ENCODE data around the gene RAPGEF6. TPM values are rescaled to one million over a fixed set of nuclear protein-coding genes. Genes with fewer than 3 reads are reported as not detected.

Gene RAPGEF6
- total RNA-seq, 6 experiments from 2014 or later: 7.3 to 12.0 (median 10.2) TPM

GRCh38 chr5:131542723-131543122, 92.3 kb downstream of the RAPGEF6 start:
- no peaks in the 10 kb centered on the region for H3K9me3 Mint-ChIP-seq
- H3K4me1 Mint-ChIP-seq (ENCODE audit: low read depth): peaks cover 57% of the 10 kb centered on the region
- peaks cover 13% of the 10 kb centered on the region; the same call in 1 of the 2 replicates for H3K36me3 Mint-ChIP-seq (ENCODE audit: low read depth)
- H3K4me3 Mint-ChIP-seq: no peak overlapping the region
- no peak overlapping the region for H3K27ac Mint-ChIP-seq
- no peak for DNase-seq
- TF ChIP-seq, protein P1, sequence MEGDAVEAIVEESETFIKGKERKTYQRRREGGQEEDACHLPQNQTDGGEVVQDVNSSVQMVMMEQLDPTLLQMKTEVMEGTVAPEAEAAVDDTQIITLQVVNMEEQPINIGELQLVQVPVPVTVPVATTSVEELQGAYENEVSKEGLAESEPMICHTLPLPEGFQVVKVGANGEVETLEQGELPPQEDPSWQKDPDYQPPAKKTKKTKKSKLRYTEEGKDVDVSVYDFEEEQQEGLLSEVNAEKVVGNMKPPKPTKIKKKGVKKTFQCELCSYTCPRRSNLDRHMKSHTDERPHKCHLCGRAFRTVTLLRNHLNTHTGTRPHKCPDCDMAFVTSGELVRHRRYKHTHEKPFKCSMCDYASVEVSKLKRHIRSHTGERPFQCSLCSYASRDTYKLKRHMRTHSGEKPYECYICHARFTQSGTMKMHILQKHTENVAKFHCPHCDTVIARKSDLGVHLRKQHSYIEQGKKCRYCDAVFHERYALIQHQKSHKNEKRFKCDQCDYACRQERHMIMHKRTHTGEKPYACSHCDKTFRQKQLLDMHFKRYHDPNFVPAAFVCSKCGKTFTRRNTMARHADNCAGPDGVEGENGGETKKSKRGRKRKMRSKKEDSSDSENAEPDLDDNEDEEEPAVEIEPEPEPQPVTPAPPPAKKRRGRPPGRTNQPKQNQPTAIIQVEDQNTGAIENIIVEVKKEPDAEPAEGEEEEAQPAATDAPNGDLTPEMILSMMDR (IDR thresholded peaks at IDR 0.05): no peak
- 0 out of 2 replicates have a peak, but pooled peaks cover 1% of the 10 kb centered on the region for H3K27me3 Mint-ChIP-seq (ENCODE audit: insufficient read depth)

DNA sequence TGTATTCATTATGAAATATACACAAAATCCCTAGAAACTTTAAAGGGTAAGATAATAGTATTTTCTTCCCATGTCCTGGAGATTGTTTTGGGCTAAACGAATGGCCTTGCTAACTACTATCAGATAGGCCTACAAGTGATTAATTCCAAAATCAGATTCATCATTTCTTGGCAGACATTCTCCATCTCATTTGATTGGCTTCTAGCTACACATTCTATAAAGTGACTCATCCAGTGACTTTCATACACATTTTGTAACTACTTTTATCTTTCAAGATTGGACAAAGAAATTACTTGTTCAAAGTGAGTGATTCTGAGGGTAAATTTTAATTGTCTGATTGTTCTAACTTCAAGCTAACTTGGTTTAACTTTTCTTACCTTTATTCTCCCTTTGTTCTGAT, 93.3 kb downstream of the RAPGEF6 start:
- 0 out of 2 replicates have a peak, but pooled peaks cover 1% of the 10 kb centered on the region for H3K27me3 Mint-ChIP-seq (ENCODE audit: insufficient read depth)
- H3K4me1 Mint-ChIP-seq (ENCODE audit: low read depth): peaks cover 59% of the 10 kb centered on the region
- peaks cover 11% of the 10 kb centered on the region; the same call in 1 of the 2 replicates for H3K36me3 Mint-ChIP-seq (ENCODE audit: low read depth)
- H3K27ac Mint-ChIP-seq: peak overlapping the region; percentile 39; the same call in 1 of the 2 replicates
- no peaks in the 10 kb centered on the region for H3K9me3 Mint-ChIP-seq
- H3K4me3 Mint-ChIP-seq: no peak overlapping the region
- TF ChIP-seq, protein P1 (IDR thresholded peaks at IDR 0.05): no peak
- no peak for DNase-seq

GRCh38 chr5:131541071-131541470, 94.0 kb downstream of the RAPGEF6 start:
- Mint-ChIP-seq H3K4me1 (ENCODE audit: low read depth) (peaks cover 63% of the 10 kb centered on the region), H3K4me3 (no peak overlapping the region), H3K9me3 (no peaks in the 10 kb centered on the region), H3K27me3 (ENCODE audit: insufficient read depth) (0 out of 2 replicates have a peak, but pooled peaks cover 1% of the 10 kb centered on the region), H3K27ac (peak overlapping the region; percentile 33), H3K36me3 (ENCODE audit: low read depth) (peaks cover 11% of the 10 kb centered on the region; the same call in 1 of the 2 replicates)
- TF ChIP-seq, protein P1 (IDR thresholded peaks at IDR 0.05): no peak
- DNase-seq: no peak

- no peaks in the 10 kb centered on the region for H3K27me3 Mint-ChIP-seq (ENCODE audit: insufficient read depth)
- peaks cover 63% of the 10 kb centered on the region for H3K4me1 Mint-ChIP-seq (ENCODE audit: low read depth)
- DNase-seq: no peak
- peaks cover 8% of the 10 kb centered on the region; the same call in 1 of the 2 replicates for H3K36me3 Mint-ChIP-seq (ENCODE audit: low read depth)
- no peaks in the 10 kb centered on the region for H3K9me3 Mint-ChIP-seq
- no peak overlapping the region for H3K4me3 Mint-ChIP-seq
- no peak overlapping the region for H3K27ac Mint-ChIP-seq
- TF ChIP-seq, protein P1 (IDR thresholded peaks at IDR 0.05): no peak
Measured at GRCh38 chr5:131539251-131539650, 95.8 kb downstream of the RAPGEF6 start.

DNA sequence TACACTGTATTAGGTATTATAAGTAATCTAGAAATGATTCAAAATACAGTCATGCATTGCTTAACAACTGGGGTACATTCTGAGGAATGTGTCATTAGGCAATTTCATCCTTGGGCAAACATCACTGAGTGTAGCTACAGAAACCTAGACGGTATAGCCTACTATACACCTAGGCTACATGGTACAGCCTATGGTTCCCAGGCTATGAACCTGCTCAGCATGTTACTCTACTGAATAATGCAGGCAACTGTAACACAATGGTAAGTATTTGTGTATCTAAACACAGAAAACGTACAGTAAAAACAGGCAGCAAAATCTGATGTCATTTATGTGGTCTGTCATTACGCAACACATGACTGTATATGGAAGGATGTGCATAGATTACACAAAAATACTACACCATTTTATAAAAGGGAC, 96.8 kb downstream of the RAPGEF6 start:
- no peak overlapping the region for H3K4me3 Mint-ChIP-seq
- H3K27ac Mint-ChIP-seq: peak overlapping the region; percentile 70
- H3K27me3 Mint-ChIP-seq (ENCODE audit: insufficient read depth): no peaks in the 10 kb centered on the region
- TF ChIP-seq, protein P1 (IDR thresholded peaks at IDR 0.05): no peak
- no peaks in the 10 kb centered on the region for H3K9me3 Mint-ChIP-seq
- peaks cover 5% of the 10 kb centered on the region; the same call in 1 of the 2 replicates for H3K36me3 Mint-ChIP-seq (ENCODE audit: low read depth)
- H3K4me1 Mint-ChIP-seq (ENCODE audit: low read depth): peaks cover 62% of the 10 kb centered on the region
- peak; percentile 57 for DNase-seq

Data from HFFc6 (cell line).